ENCODE results near the gene KLHL36.

- TF ChIP-seq CTCF (IDR thresholded peaks at IDR 0.05) (no peak), POLR2AphosphoS5 (IDR thresholded peaks at IDR 0.05; ENCODE audit: low read depth, low read length) (no peak)
These were observed 43.8 kb upstream of the KLHL36 start for GRCh38 chr16:84604477-84605013.
